Stimulated activated CD8-positive, alpha-beta memory T cell treated with anti-CD3 and anti-CD28 coated beads, Interleukin-7, amount 100 ng/mL, for 48 hours (primary cell): Measurements from ENCODE around the gene AKTIP.
A peak's percentile ranks its signal among the peaks of the same experiment; 100 is the strongest.

Experiments
- DNase-seq, 2 donors: peaks; one replicate each; pipeline ENCODE4 v3.0.0-alpha.2; 2020; ENCODE audit warnings: low read depth in 1 of 2; ENCODE audit errors: extremely low read depth in 1 of 2

Gene AKTIP

GRCh38 chr16:53484542-53484941 is 18.5 kb downstream of the AKTIP start:
- DNase-seq: no peak

DNA sequence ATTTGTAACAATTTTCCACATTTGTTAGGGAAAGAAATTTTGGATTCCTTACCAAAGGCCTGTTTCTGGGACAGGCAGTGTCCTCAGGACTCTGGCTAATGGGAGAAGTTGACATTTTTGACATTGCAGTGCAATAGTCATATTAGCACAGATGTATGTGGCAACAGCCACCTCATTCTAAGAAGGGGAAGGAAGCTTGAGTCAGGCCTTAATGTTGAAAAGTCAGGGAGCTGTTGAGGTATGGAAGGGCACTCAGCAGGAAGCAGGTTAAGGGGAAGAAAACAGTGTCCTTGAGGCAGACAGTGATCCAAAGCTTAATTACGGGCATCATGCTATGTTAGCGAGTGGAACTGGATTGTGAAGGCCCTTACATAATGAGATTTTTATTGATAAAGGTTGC is 20.9 kb downstream of the AKTIP start:
- DNase-seq: no peak

- DNase-seq: no peak
Observed at GRCh38 chr16:53480394-53480793, 22.6 kb downstream of the AKTIP start.

DNA sequence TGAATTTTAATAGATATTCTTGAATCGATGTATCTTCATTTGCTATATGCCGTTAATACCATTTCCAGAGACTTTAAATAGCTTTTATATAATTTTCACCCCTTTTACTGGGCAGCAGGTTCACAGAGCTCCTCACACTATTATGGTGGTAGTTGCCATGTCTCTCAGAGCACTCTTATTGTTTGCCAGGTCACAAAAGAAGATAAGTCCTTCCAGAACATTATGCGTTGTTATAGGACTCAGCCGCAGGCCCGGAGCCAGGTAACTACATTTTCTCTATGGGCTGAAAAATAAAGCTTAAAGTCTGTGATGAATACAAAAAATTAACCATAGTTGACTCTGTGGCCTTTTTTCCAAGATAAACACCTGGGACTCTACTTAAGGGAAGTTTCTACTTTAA is 24.0 kb downstream of the AKTIP start:
- no peak for DNase-seq

- no peak for DNase-seq
Observed at GRCh38 chr16:53476867-53477266, 26.1 kb downstream of the AKTIP start.

GRCh38 chr16:53465606-53466280 is 37.3 kb downstream of the AKTIP start:
- no peak for DNase-seq

DNA sequence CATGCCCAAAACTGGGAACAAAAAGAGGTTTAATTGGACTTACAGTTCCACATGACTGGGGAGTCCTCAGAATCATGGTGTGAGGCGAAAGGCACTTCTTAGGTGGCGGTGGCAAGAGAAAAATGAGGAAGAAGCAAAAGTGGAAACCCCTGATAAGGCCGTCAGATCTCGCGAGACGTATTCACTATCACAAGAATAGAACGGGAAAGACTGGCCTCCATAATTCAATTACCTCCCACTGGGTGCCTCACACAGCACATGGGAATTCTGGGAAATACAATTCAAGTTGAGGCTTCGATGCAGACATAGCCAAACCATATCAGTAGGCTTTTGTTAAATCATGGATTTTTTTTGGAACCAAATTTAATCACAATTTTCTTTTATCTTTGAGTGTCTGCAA is 44.4 kb downstream of the AKTIP start:
- no peak for DNase-seq

DNA sequence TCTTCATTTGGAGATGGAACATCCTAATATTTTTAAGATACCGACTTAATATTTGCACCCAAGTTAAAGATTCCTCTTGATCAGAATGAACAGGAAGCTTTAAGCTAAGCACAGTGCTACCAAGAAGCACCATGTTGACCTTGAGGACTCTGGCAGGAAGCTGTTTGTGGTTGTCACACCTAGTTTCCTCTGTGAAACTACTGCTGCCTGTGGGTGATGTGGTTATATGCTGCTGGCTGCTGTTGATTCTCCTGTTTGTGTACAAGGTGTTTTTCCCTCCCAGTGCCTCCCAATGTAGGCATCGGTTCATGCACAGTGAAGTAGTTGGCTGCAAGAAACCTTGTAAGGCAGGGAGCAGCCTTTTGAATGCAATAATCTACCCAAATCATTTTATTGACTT is 45.3 kb downstream of the AKTIP start:
- peak; percentile 22 to 69 for DNase-seq

GRCh38 chr16:53456625-53457024 is 46.4 kb downstream of the AKTIP start:
- DNase-seq: no peak

- no peak for DNase-seq
Observed at GRCh38 chr16:53453928-53454327, 49.1 kb downstream of the AKTIP start.

DNA sequence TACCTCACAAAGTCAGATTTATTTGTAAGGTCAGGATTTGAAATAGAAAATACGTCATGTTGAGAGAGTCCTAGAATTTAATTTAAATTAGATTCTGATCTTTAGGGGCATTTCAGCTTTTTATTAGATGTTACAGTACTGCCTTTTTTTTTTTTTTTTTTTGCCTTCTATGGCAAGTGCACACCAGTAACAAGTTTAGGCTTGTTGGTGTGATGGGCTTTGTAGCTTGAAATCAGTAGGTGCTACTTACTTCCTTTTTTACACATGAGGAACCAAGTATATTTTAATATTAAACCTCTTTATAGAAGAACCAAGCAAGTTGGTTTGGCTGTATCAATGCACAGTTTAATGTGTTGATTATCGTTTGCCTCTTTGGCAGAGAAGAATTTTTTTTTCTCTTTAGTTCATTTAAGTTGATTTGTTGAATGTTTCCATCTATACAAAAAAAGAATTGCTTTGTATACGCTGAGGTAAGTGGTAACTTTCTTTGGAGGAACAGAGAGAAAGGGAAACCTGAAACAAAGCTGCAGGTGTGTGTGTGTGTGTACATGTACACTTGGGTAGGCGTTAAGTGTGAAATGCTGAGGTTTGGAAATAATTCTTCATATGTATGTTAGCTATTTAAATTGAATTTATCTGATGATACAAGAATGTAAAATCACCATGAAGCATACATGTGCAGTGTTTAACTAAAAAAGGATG is 53.0 kb downstream of the AKTIP start:
- no peak for DNase-seq

GRCh38 chr16:53446090-53446489 is 56.9 kb downstream of the AKTIP start:
- no peak for DNase-seq

GRCh38 chr16:53445534-53445933 is 57.5 kb downstream of the AKTIP start:
- no peak for DNase-seq
